ENCODE data around the gene NELL1.

DNA sequence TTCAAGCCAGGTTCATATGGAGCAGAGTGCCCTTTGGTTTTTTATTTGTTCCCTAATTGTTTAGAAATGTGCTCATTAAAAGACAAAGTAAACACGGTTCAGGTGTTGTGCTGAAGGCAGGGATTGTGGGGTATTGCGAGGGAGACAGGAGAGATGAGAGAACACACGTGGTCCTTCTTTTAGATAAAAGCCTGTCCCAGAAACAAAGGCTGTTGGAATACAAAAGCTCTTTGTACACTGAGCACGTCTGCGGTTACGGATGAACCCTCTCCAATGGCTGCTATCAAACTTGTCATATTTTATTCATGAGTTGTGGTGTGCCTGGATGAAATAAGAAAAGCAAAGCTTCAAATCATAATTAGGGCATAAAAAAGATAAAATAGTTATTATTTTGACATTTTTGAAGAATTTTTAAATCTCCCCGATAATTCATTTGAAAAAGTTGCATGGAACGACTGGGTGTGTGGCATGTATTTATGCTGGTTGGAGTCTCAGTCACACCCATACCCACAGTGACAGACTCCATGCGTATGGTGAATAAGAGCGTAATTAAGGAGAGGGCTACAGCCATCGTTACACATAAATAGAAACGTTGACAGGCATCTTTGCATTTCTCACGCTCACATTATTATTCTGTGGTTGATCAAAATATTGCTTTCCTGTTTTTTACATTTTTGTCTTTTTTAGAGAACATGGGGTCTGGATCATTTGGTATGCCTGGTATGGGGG, 92.9 kb downstream of the NELL1 start:
- TF ChIP-seq POLR2AphosphoS5 (IDR thresholded peaks at IDR 0.05), result no peak
- TF ChIP-seq, protein P1, sequence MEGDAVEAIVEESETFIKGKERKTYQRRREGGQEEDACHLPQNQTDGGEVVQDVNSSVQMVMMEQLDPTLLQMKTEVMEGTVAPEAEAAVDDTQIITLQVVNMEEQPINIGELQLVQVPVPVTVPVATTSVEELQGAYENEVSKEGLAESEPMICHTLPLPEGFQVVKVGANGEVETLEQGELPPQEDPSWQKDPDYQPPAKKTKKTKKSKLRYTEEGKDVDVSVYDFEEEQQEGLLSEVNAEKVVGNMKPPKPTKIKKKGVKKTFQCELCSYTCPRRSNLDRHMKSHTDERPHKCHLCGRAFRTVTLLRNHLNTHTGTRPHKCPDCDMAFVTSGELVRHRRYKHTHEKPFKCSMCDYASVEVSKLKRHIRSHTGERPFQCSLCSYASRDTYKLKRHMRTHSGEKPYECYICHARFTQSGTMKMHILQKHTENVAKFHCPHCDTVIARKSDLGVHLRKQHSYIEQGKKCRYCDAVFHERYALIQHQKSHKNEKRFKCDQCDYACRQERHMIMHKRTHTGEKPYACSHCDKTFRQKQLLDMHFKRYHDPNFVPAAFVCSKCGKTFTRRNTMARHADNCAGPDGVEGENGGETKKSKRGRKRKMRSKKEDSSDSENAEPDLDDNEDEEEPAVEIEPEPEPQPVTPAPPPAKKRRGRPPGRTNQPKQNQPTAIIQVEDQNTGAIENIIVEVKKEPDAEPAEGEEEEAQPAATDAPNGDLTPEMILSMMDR (IDR thresholded peaks at IDR 0.05), result no peak

All from prostate gland (tissue), 2 donors.